A549 (cell line): ENCODE results near the gene COG5.

Experiments used
- CEBPB ChIP-seq, 2 experiments: fragments of >200 bp in 1 of 2; sonication (Bioruptor Twin) in 1 of 2; formaldehyde crosslinking in 1 of 2; IDR thresholded peaks; 2 replicates each; pipeline ENCODE4 v1.6.1; 2012 to 2016
- CHD2 ChIP-seq: fragments of 150-350 bp; IDR thresholded peaks from 2 replicates; pipeline ENCODE4 v1.6.1; 2014; ENCODE audit warnings: low read length; ENCODE audit not compliant: partially characterized antibody
- ESRRA ChIP-seq: fragments of 150-350 bp; IDR thresholded peaks from 2 replicates; pipeline ENCODE4 v1.6.1; 2014; ENCODE audit warnings: mild to moderate bottlenecking, low read length, borderline replicate concordance
- KDM1A ChIP-seq: fragments of 200-600 bp; sonication (generic); IDR thresholded peaks from 2 replicates; pipeline ENCODE4 v1.6.1; 2016; ENCODE audit warnings: low read depth, mild to moderate bottlenecking
- NPAS2 ChIP-seq: fragments of 250-450 bp; sonication (Bioruptor Pico); IDR thresholded peaks from 2 replicates; pipeline ENCODE4 v1.8.0; 2022; ENCODE audit warnings: mild to moderate bottlenecking, moderate library complexity, borderline replicate concordance
- POLR2A ChIP-seq: IDR thresholded peaks from 2 replicates; pipeline ENCODE4 v1.6.1; 2012; ENCODE audit warnings: mild to moderate bottlenecking, low read length
- RCOR1 ChIP-seq: fragments of 150-350 bp; IDR thresholded peaks from 2 replicates; pipeline ENCODE4 v1.6.1; 2014; ENCODE audit warnings: antibody characterized with exemption, low read length, low read depth
- TF ChIP-seq, protein P1 (sequence below): fragments of >200 bp; sonication (Bioruptor Twin); formaldehyde crosslinking; IDR thresholded peaks from 3 replicates; pipeline ENCODE4 v1.5.1; 2016
- TF ChIP-seq, protein P2 (sequence below): fragments of 200-600 bp; sonication (generic); IDR thresholded peaks from 2 replicates; pipeline ENCODE4 v1.6.1; 2016; ENCODE audit warnings: antibody characterized with exemption, mild to moderate bottlenecking, moderate library complexity
- TF ChIP-seq, protein P3 (sequence below): fragments of 150-350 bp; IDR thresholded peaks from 2 replicates; pipeline ENCODE4 v1.6.1; 2014; ENCODE audit warnings: low read depth, mild to moderate bottlenecking, low read length

DNA sequence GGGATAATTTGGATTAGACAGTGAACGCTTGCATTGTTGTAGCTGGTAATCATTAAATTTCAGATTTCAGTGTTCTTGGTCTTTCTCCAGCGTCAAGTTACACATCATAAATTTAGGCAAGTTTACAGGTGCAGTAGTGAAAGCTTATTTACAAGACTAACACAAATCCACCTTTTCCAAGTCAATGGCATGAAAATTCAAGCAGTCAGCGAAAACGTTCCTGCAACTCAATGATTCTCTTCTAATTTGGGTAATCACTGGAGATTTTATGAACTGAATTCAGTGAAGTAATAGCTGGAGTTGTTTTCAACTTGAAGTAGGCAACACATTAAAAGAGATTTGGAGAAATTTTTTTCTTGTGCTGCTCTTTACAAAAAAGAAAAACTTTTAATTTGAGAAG lies 34.2 kb upstream of the COG5 start:
- no peak for TF ChIP-seq CEBPB (IDR thresholded peaks at IDR 0.05)
- no peak for TF ChIP-seq POLR2A
- no peak for TF ChIP-seq CHD2
- TF ChIP-seq, protein P1, sequence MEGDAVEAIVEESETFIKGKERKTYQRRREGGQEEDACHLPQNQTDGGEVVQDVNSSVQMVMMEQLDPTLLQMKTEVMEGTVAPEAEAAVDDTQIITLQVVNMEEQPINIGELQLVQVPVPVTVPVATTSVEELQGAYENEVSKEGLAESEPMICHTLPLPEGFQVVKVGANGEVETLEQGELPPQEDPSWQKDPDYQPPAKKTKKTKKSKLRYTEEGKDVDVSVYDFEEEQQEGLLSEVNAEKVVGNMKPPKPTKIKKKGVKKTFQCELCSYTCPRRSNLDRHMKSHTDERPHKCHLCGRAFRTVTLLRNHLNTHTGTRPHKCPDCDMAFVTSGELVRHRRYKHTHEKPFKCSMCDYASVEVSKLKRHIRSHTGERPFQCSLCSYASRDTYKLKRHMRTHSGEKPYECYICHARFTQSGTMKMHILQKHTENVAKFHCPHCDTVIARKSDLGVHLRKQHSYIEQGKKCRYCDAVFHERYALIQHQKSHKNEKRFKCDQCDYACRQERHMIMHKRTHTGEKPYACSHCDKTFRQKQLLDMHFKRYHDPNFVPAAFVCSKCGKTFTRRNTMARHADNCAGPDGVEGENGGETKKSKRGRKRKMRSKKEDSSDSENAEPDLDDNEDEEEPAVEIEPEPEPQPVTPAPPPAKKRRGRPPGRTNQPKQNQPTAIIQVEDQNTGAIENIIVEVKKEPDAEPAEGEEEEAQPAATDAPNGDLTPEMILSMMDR: no peak
- no peak for TF ChIP-seq ESRRA
- TF ChIP-seq, protein P2, sequence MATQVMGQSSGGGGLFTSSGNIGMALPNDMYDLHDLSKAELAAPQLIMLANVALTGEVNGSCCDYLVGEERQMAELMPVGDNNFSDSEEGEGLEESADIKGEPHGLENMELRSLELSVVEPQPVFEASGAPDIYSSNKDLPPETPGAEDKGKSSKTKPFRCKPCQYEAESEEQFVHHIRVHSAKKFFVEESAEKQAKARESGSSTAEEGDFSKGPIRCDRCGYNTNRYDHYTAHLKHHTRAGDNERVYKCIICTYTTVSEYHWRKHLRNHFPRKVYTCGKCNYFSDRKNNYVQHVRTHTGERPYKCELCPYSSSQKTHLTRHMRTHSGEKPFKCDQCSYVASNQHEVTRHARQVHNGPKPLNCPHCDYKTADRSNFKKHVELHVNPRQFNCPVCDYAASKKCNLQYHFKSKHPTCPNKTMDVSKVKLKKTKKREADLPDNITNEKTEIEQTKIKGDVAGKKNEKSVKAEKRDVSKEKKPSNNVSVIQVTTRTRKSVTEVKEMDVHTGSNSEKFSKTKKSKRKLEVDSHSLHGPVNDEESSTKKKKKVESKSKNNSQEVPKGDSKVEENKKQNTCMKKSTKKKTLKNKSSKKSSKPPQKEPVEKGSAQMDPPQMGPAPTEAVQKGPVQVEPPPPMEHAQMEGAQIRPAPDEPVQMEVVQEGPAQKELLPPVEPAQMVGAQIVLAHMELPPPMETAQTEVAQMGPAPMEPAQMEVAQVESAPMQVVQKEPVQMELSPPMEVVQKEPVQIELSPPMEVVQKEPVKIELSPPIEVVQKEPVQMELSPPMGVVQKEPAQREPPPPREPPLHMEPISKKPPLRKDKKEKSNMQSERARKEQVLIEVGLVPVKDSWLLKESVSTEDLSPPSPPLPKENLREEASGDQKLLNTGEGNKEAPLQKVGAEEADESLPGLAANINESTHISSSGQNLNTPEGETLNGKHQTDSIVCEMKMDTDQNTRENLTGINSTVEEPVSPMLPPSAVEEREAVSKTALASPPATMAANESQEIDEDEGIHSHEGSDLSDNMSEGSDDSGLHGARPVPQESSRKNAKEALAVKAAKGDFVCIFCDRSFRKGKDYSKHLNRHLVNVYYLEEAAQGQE: no peak
- TF ChIP-seq NPAS2 (CRISPR knock-in tag): no peak
- no peak for TF ChIP-seq KDM1A
- TF ChIP-seq RCOR1: no peak
- TF ChIP-seq, protein P3, sequence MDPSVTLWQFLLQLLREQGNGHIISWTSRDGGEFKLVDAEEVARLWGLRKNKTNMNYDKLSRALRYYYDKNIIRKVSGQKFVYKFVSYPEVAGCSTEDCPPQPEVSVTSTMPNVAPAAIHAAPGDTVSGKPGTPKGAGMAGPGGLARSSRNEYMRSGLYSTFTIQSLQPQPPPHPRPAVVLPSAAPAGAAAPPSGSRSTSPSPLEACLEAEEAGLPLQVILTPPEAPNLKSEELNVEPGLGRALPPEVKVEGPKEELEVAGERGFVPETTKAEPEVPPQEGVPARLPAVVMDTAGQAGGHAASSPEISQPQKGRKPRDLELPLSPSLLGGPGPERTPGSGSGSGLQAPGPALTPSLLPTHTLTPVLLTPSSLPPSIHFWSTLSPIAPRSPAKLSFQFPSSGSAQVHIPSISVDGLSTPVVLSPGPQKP: no peak
